GM23338 (cell line): ENCODE measurements around the gene MTMR3. TPM values are rescaled to one million over a fixed set of nuclear protein-coding genes. Genes with fewer than 3 reads are reported as not detected.

Source experiments
- ATAC-seq: fragments of 200-7000 bp; cut with Tn5 transposase; 3 replicates; pipeline ENCODE4 v1.9.1; 2020
- DNase-seq: peaks from one replicate; pipeline ENCODE4 v3.0.0-alpha.2; 2015; ENCODE audit warnings: low spot score
- H2AFZ ChIP-seq: fragments of 200-600 bp; sonication (generic); 2 replicates; pipeline ENCODE4 v1.8.0; 2016; ENCODE audit warnings: antibody characterized with exemption, mild to moderate bottlenecking, moderate library complexity
- H3F3A ChIP-seq: fragments of 200-600 bp; sonication (generic); replicated peaks from 2 replicates; pipeline ENCODE4 v1.8.0; 2017; ENCODE audit warnings: antibody characterized with exemption, mixed run types, low read depth
- H3K27ac ChIP-seq: fragments of 200-600 bp; sonication (generic); 2 replicates; pipeline ENCODE4 v1.6.1; 2016; ENCODE audit warnings: low read depth
- H3K27me3 ChIP-seq: fragments of 200-600 bp; sonication (generic); 2 replicates; pipeline ENCODE4 v1.8.0; 2016; ENCODE audit warnings: mild to moderate bottlenecking, mixed run types, moderate library complexity; ENCODE audit not compliant: insufficient read depth
- H3K36me3 ChIP-seq: fragments of 200-600 bp; sonication (generic); 2 replicates; pipeline ENCODE4 v1.8.0; 2016; ENCODE audit warnings: mild to moderate bottlenecking; ENCODE audit not compliant: insufficient read depth
- H3K4me1 ChIP-seq: fragments of 200-600 bp; sonication (generic); 2 replicates; pipeline ENCODE4 v1.8.0; 2016; ENCODE audit warnings: mild to moderate bottlenecking, moderate library complexity; ENCODE audit not compliant: insufficient read depth
- H3K4me2 ChIP-seq: fragments of 200-600 bp; sonication (generic); 2 replicates; pipeline ENCODE4 v1.7.1; 2017; ENCODE audit warnings: mixed run types
- H3K4me3 ChIP-seq: fragments of 200-600 bp; sonication (generic); 2 replicates; pipeline ENCODE4 v1.6.1; 2016; ENCODE audit warnings: mixed run types
- H3K79me2 ChIP-seq: fragments of 200-600 bp; sonication (generic); replicated peaks from 2 replicates; pipeline ENCODE4 v1.8.0; 2017; ENCODE audit warnings: mild to moderate bottlenecking; ENCODE audit not compliant: insufficient read depth
- H3K9me2 ChIP-seq: fragments of 200-600 bp; sonication (generic); 2 replicates; pipeline ENCODE4 v1.8.0; 2017; ENCODE audit not compliant: insufficient read depth
- H4K20me1 ChIP-seq: fragments of 200-600 bp; sonication (generic); replicated peaks from 2 replicates; pipeline ENCODE4 v1.8.0; 2017; ENCODE audit warnings: mild to moderate bottlenecking; ENCODE audit not compliant: insufficient read depth
- H3K27ac Mint-ChIP-seq: 2 replicates; pipeline ENCODE4 v1.8.0; 2020; ENCODE audit warnings: inconsistent platforms, mild to moderate bottlenecking, moderate library complexity, mixed read lengths
- H3K27me3 Mint-ChIP-seq: 3 replicates; pipeline ENCODE4 v1.8.0; 2022; ENCODE audit warnings: low read depth, mild to moderate bottlenecking, moderate library complexity, mixed read lengths, inconsistent platforms; ENCODE audit not compliant: insufficient read depth, poor library complexity
- H3K36me3 Mint-ChIP-seq: 3 replicates; pipeline ENCODE4 v1.8.0; 2021; ENCODE audit warnings: low read depth, mild to moderate bottlenecking, inconsistent platforms, moderate library complexity, mixed read lengths
- H3K4me1 Mint-ChIP-seq: 3 replicates; pipeline ENCODE4 v1.8.0; 2020; ENCODE audit warnings: mild to moderate bottlenecking, inconsistent platforms, mixed read lengths
- H3K4me3 Mint-ChIP-seq: 3 replicates; pipeline ENCODE4 v1.8.0; 2021; ENCODE audit warnings: moderate library complexity, mild to moderate bottlenecking, inconsistent platforms, mixed read lengths
- H3K9me3 Mint-ChIP-seq: 3 replicates; pipeline ENCODE4 v1.8.0; 2020; ENCODE audit warnings: moderate library complexity, mild to moderate bottlenecking, inconsistent platforms, mixed read lengths
- CREB1 ChIP-seq: fragments of 250-450 bp; sonication (Bioruptor Pico); IDR thresholded peaks from 2 replicates; pipeline ENCODE4 v1.5.0; 2020; ENCODE audit warnings: low read depth, mild to moderate bottlenecking, moderate library complexity
- EZH2 ChIP-seq: fragments of 200-600 bp; sonication (generic); IDR thresholded peaks from one replicate; pipeline ENCODE4 v1.8.0; 2017; ENCODE audit warnings: antibody characterized with exemption, mild to moderate bottlenecking, low read depth; ENCODE audit not compliant: unreplicated experiment
- JUNB ChIP-seq: IDR thresholded peaks from one replicate; pipeline ENCODE4 v1.6.1; 2016; ENCODE audit warnings: antibody characterized with exemption; ENCODE audit not compliant: unreplicated experiment
- NANOG ChIP-seq: IDR thresholded peaks from 2 replicates; pipeline ENCODE4 v1.6.1; 2016; ENCODE audit warnings: antibody characterized with exemption, borderline replicate concordance
- POLR2AphosphoS5 ChIP-seq: IDR thresholded peaks from 2 replicates; pipeline ENCODE4 v1.6.1; 2016; ENCODE audit warnings: antibody characterized with exemption, low read depth
- REST ChIP-seq: IDR thresholded peaks from one replicate; pipeline ENCODE4 v1.6.1; 2018; ENCODE audit warnings: antibody characterized with exemption; ENCODE audit not compliant: unreplicated experiment
- STAT1 ChIP-seq: IDR thresholded peaks from one replicate; pipeline ENCODE4 v1.6.1; 2016; ENCODE audit warnings: antibody characterized with exemption; ENCODE audit not compliant: unreplicated experiment
- ZNF114 ChIP-seq: fragments of 250-450 bp; sonication (Bioruptor Pico); IDR thresholded peaks from 2 replicates; pipeline ENCODE4 v1.5.0; 2020; ENCODE audit warnings: mild to moderate bottlenecking, moderate library complexity
- ZNF331 ChIP-seq: fragments of 250-450 bp; sonication (Bioruptor Pico); IDR thresholded peaks from 2 replicates; pipeline ENCODE4 v1.5.0; 2020; ENCODE audit warnings: low read depth, mild to moderate bottlenecking, moderate library complexity
- ZNF462 ChIP-seq: fragments of 250-450 bp; sonication (Bioruptor Pico); IDR thresholded peaks from 2 replicates; pipeline ENCODE4 v1.5.0; 2020; ENCODE audit warnings: mild to moderate bottlenecking, moderate library complexity
- polyA plus RNA-seq: library from polyadenylated mRNA; unstranded; fragments of >200 nt; fragmentation: Nextera tagmentation; extraction: Ambion mirVana; gene quantifications from 2 replicates; pipeline ENCODE4 v1.2.1, GENCODE V29; 2016
- total RNA-seq: library from RNA; depleted of rRNA; stranded (reverse); fragments of >200 nt; shearing (Covaris generic); gene quantifications from 2 replicates; pipeline ENCODE4 v1.2.3, GENCODE V29; 2014

MTMR3 gene
- total and polyA plus RNA-seq, 2 experiments from 2014 or later = 5.2 to 27.4 TPM

GRCh38 chr22:29833392-29833965, 49.5 kb upstream of the MTMR3 start (continued):
- no peak for TF ChIP-seq ZNF462 (CRISPR knock-in tag)
- no peak for TF ChIP-seq CREB1 (CRISPR knock-in tag)
- no peak for TF ChIP-seq POLR2AphosphoS5
- no peak for TF ChIP-seq REST

GRCh38 chr22:29834046-29834445, 48.9 kb upstream of the MTMR3 start:
- Histone ChIP-seq H3K4me3 (no peak overlapping the region), H3K9me2 (no peaks in the 10 kb centered on the region), H3F3A (0 out of 2 replicates have a peak, but pooled peaks cover 3% of the 10 kb centered on the region), H3K27me3 (no peaks in the 10 kb centered on the region), H3K79me2 (peaks cover 14% of the 10 kb centered on the region), H3K27ac (no peak overlapping the region), H3K4me1 (peaks cover 3% of the 10 kb centered on the region; the same call in 1 of the 2 replicates), H3K36me3 (no peaks in the 10 kb centered on the region), H2AFZ (no peak overlapping the region), H3K4me2 (no peak overlapping the region), H4K20me1 (no peaks in the 10 kb centered on the region; the same call in 1 of the 2 replicates)
- H3K27ac Mint-ChIP-seq = no peak overlapping the region
- DNase-seq (no peak), ATAC-seq (no peak)
- no peak overlapping the region for H3K4me3 Mint-ChIP-seq
- H3K4me1 Mint-ChIP-seq = peaks cover 9% of the 10 kb centered on the region; the same call in 2 of the 3 replicates
- peaks cover 5% of the 10 kb centered on the region for H3K36me3 Mint-ChIP-seq
- no peaks in the 10 kb centered on the region; the same call in 2 of the 3 replicates for H3K9me3 Mint-ChIP-seq
- peaks cover 2% of the 10 kb centered on the region for H3K27me3 Mint-ChIP-seq
- TF ChIP-seq STAT1 (no peak), CREB1 (CRISPR knock-in tag) (no peak), NANOG (no peak), REST (no peak), ZNF114 (no peak), EZH2 (no peak), ZNF331 (CRISPR knock-in tag) (no peak), POLR2AphosphoS5 (no peak), JUNB (no peak)
